Measurements from ENCODE around the gene MATCAP1. TPM values are rescaled to one million over a fixed set of nuclear protein-coding genes. Genes with fewer than 3 reads are reported as not detected.
A peak's percentile ranks its signal among the peaks of the same experiment; 100 is the strongest.

Gene MATCAP1
- polyA plus RNA-seq, 2 of the 4 experiments (the other 2 are of a cell fraction) = 7.5 to 20.8 TPM

DNA sequence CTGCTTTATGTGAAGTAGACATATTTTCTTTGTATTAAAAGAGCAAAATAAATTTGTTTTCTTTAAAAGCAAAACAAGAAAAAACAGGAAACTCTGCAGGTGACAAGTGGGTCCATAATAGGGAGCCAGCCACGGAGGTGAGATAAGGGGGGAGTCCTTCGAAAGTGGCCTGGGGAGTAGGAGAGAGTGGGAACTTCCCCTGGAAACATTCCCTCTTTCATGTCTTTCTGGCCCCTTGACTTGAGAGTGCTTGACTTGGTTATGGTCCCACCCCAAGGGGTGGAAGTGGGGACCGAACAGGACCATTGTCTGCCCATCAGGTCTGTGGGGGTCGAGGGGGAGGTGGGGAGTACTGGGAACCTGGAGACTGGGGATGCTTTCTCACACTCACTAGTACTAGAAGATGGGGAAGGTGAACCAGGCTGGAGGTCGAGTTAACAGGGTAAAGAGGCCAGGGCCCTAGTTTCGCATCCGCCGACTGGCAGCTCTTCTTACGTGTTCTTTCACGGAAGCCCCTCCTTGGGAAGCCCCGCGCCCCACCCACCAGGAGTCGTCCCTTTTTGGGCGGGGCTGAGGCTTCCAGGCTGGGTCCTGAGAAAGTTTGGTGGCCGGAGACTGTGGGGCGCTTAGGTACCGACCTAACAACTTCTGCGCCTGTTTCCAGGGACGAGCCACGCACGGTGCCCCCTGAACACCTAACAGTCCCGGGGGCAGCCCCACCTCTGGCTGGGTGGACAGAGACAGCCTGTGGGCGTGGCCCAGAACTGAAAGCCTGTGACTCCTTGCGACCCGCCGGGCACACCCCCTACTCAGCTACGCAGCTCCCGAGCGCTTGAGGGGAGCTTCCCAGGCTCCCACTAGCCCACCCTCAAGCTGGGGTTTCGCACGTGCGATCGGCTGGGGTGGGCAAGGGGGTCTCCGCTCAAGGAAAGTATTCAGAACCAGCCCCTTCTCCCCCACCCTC is 24.8 kb downstream of the MATCAP1 start:
- TF ChIP-seq EHF (CRISPR knock-in tag; IDR thresholded peaks at IDR 0.05) = no peak
- no peak for TF ChIP-seq KDM1A (IDR thresholded peaks at IDR 0.05; ENCODE audit: low read depth)
- TF ChIP-seq, protein P1, sequence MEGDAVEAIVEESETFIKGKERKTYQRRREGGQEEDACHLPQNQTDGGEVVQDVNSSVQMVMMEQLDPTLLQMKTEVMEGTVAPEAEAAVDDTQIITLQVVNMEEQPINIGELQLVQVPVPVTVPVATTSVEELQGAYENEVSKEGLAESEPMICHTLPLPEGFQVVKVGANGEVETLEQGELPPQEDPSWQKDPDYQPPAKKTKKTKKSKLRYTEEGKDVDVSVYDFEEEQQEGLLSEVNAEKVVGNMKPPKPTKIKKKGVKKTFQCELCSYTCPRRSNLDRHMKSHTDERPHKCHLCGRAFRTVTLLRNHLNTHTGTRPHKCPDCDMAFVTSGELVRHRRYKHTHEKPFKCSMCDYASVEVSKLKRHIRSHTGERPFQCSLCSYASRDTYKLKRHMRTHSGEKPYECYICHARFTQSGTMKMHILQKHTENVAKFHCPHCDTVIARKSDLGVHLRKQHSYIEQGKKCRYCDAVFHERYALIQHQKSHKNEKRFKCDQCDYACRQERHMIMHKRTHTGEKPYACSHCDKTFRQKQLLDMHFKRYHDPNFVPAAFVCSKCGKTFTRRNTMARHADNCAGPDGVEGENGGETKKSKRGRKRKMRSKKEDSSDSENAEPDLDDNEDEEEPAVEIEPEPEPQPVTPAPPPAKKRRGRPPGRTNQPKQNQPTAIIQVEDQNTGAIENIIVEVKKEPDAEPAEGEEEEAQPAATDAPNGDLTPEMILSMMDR (IDR thresholded peaks at IDR 0.05) = no peak
- TF ChIP-seq, protein P2, sequence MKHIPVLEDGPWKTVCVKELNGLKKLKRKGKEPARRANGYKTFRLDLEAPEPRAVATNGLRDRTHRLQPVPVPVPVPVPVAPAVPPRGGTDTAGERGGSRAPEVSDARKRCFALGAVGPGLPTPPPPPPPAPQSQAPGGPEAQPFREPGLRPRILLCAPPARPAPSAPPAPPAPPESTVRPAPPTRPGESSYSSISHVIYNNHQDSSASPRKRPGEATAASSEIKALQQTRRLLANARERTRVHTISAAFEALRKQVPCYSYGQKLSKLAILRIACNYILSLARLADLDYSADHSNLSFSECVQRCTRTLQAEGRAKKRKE (CRISPR knock-in tag; IDR thresholded peaks at IDR 0.05; ENCODE audit: low read depth) = no peak
- TF ChIP-seq CHD4 (IDR thresholded peaks at IDR 0.05; ENCODE audit: borderline replicate concordance) = no peak
- TF ChIP-seq JUN (IDR thresholded peaks at IDR 0.05) = no peak
- TF ChIP-seq HOXA7 (CRISPR knock-in tag; IDR thresholded peaks at IDR 0.05) = no peak
- TF ChIP-seq ZSCAN20 (CRISPR knock-in tag; IDR thresholded peaks at IDR 0.05) = no peak
- POLR2A ChIA-PET = interaction anchor here (0.6 to 3.0 kb wide), 3 partner anchors 11 to 563 kb away, joined by 5 to 46 read pairs (median 6); partner anchors contain the start of gene NOL3

DNA sequence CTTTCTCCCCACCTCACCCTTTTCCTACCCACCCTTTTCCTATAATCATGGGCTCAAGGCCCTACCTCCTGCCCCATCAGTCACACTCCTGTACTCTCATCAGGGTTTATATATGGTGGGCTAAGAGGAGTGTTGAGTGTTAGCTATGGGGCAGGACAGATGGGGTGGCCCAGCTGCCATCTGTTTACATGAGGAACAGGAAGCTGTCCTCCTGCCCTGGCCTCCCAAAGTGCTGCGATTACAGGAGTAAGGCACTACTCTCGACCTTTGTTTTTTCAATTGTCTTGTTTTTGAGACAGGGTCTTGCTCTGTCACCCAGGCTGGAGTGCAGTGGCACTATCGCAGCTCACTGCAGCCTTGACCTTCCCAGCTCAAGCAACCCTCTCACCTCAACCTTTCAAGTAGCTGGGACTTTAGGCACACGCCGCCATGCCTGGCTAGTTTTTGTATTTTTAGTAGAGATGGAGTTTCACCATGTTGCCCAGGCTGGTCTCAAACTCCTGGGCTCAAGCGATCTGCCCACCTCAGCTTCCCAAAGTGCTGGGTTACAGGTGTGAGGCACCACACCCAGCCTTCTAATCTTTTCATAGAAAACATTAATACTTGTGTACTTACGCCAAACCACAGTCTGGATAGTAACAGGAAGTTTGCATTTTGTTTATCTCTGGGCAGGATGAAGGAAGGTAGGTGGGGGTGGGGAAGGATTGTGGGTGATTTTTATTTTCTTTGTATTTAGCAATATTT is 25.7 kb downstream of the MATCAP1 start:
- peak overlapping the region; percentile 88; the same call in 2 of the 3 replicates for H3K4me2 ChIP-seq
- ChIA-PET POLR2A (interaction anchor here (0.5 to 1.0 kb wide), 3 partner anchors 12 to 201 kb away, joined by 4 to 6 read pairs (median 5); partner anchors contain the start of gene NOL3), CTCF (interaction anchor here (0.8 to 20.5 kb wide), 15 partner anchors 2 to 290 kb away, joined by 3 to 314 read pairs (median 10); partner anchors contain the start of genes B3GNT9, FBXL8, HSF4 and NOL3)
- H3K27ac ChIP-seq = no peak overlapping the region
- TF ChIP-seq NPAS2 (CRISPR knock-in tag; IDR thresholded peaks at IDR 0.05; ENCODE audit: borderline replicate concordance) (no peak), CEBPB (IDR thresholded peaks at IDR 0.05) (no peak), HOXA7 (CRISPR knock-in tag; IDR thresholded peaks at IDR 0.05) (no peak), ZFP36 (IDR thresholded peaks at IDR 0.05; ENCODE audit: borderline replicate concordance, partially characterized antibody) (no peak), FOSL2 (IDR thresholded peaks at IDR 0.05) (no peak), FOSL2 (CRISPR knock-in tag; IDR thresholded peaks at IDR 0.05) (no peak), HEYL (CRISPR knock-in tag; IDR thresholded peaks at IDR 0.05) (no peak), ZC3H11A (IDR thresholded peaks at IDR 0.05) (no peak), RCOR1 (IDR thresholded peaks at IDR 0.05; ENCODE audit: low read depth, low read length) (no peak), TP53 (CRISPR knock-in tag; IDR thresholded peaks at IDR 0.05) (no peak), CBX8 (IDR thresholded peaks at IDR 0.05) (no peak), MYC (IDR thresholded peaks at IDR 0.05; ENCODE audit: borderline replicate concordance, low read length) (no peak), ESRRA (IDR thresholded peaks at IDR 0.05; ENCODE audit: borderline replicate concordance, low read length) (no peak)
- TF ChIP-seq, protein P3, sequence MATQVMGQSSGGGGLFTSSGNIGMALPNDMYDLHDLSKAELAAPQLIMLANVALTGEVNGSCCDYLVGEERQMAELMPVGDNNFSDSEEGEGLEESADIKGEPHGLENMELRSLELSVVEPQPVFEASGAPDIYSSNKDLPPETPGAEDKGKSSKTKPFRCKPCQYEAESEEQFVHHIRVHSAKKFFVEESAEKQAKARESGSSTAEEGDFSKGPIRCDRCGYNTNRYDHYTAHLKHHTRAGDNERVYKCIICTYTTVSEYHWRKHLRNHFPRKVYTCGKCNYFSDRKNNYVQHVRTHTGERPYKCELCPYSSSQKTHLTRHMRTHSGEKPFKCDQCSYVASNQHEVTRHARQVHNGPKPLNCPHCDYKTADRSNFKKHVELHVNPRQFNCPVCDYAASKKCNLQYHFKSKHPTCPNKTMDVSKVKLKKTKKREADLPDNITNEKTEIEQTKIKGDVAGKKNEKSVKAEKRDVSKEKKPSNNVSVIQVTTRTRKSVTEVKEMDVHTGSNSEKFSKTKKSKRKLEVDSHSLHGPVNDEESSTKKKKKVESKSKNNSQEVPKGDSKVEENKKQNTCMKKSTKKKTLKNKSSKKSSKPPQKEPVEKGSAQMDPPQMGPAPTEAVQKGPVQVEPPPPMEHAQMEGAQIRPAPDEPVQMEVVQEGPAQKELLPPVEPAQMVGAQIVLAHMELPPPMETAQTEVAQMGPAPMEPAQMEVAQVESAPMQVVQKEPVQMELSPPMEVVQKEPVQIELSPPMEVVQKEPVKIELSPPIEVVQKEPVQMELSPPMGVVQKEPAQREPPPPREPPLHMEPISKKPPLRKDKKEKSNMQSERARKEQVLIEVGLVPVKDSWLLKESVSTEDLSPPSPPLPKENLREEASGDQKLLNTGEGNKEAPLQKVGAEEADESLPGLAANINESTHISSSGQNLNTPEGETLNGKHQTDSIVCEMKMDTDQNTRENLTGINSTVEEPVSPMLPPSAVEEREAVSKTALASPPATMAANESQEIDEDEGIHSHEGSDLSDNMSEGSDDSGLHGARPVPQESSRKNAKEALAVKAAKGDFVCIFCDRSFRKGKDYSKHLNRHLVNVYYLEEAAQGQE (IDR thresholded peaks at IDR 0.05) = no peak
- no peak overlapping the region for H3K4me3 ChIP-seq
- no peaks in the 10 kb centered on the region for H3K9me3 ChIP-seq
- DNase-seq (ENCODE audit: low read depth in 1 of 2, low spot score in 1 of 2) = no peak
- H3K4me1 ChIP-seq = peaks cover 21% of the 10 kb centered on the region
- 95% methylated on average over 7 of the region's 7 CpGs for WGBS (ENCODE audit: missing lambda C conversion rate)
- ATAC-seq = no peak
- no peak for FAIRE-seq

More for the DNA sequence above, 24.8 kb downstream of the MATCAP1 start:
- peak overlapping the region; percentile 94 for H3K4me3 ChIP-seq
- DNase-seq (ENCODE audit: low read depth in 1 of 2, low spot score in 1 of 2) = peak; percentile 52 to 59
- ATAC-seq = peak in 1 of 2 experiments; percentile 51; a peak in 3 of 6 replicates
- H3K27ac ChIP-seq = peak overlapping the region; percentile 86 to 90
- FAIRE-seq = no peak
- no peaks in the 10 kb centered on the region for H3K9me3 ChIP-seq
- peaks cover 21% of the 10 kb centered on the region for H3K4me1 ChIP-seq
- CTCF ChIA-PET = interaction anchor here (0.6 to 20.5 kb wide), 17 partner anchors 3 to 211 kb away, joined by 3 to 314 read pairs (median 4); partner anchors contain the start of genes B3GNT9, FBXL8, HSF4 and NOL3
- H3K4me2 ChIP-seq = peak overlapping the region; percentile 88
- 17% methylated on average over 20 of the region's 34 CpGs for WGBS (ENCODE audit: missing lambda C conversion rate)
